Measurements from ENCODE around the gene AOPEP. TPM values are rescaled to one million over a fixed set of nuclear protein-coding genes. Genes with fewer than 3 reads are reported as not detected.
A peak's percentile ranks its signal among the peaks of the same experiment; 100 is the strongest.

Gene AOPEP
- polyA plus RNA-seq, 5 donors = 29.3 to 40.6 (median 37.4) TPM

- no peak for DNase-seq
These were observed 33.5 kb downstream of the AOPEP start for GRCh38 chr9:94760010-94760409.

GRCh38 chr9:94760660-94761059, 34.2 kb downstream of the AOPEP start:
- no peak for DNase-seq

GRCh38 chr9:94761481-94761880, 35.0 kb downstream of the AOPEP start:
- DNase-seq = no peak

- DNase-seq = no peak
These were observed 41.0 kb downstream of the AOPEP start for GRCh38 chr9:94767331-94768072.

- DNase-seq = peak; percentile 9 to 25
These were observed 42.3 kb downstream of the AOPEP start for GRCh38 chr9:94768766-94769165.

GRCh38 chr9:94770334-94770733, 43.8 kb downstream of the AOPEP start:
- no peak for DNase-seq

- DNase-seq = no peak
These were observed 44.6 kb downstream of the AOPEP start for GRCh38 chr9:94771096-94771495.

- no peak for DNase-seq
These were observed 45.6 kb downstream of the AOPEP start for GRCh38 chr9:94772144-94772543.

GRCh38 chr9:94772639-94773303, 46.3 kb downstream of the AOPEP start:
- peak; percentile 61 to 65 for DNase-seq

- no peak for DNase-seq
These were observed 47.2 kb downstream of the AOPEP start for GRCh38 chr9:94773655-94774054.

GRCh38 chr9:94778013-94778412, 51.5 kb downstream of the AOPEP start:
- DNase-seq = peak in 1 of 2 donors; percentile 12

GRCh38 chr9:94779031-94779430, 52.5 kb downstream of the AOPEP start:
- no peak for DNase-seq

- DNase-seq = no peak
These were observed 53.3 kb downstream of the AOPEP start for GRCh38 chr9:94779693-94780290.

GRCh38 chr9:94780516-94780950, 54.0 kb downstream of the AOPEP start:
- no peak for DNase-seq

GRCh38 chr9:94782355-94783101, 56.0 kb downstream of the AOPEP start:
- no peak for DNase-seq

- DNase-seq = peak; percentile 65 to 75
These were observed 56.7 kb downstream of the AOPEP start for GRCh38 chr9:94783102-94783682.

- no peak for DNase-seq
These were observed 57.4 kb downstream of the AOPEP start for GRCh38 chr9:94783928-94784327.

- no peak for DNase-seq
These were observed 59.0 kb downstream of the AOPEP start for GRCh38 chr9:94785215-94786169.

- DNase-seq = no peak
These were observed 60.1 kb downstream of the AOPEP start for GRCh38 chr9:94786586-94786985.

GRCh38 chr9:94787266-94787665, 60.8 kb downstream of the AOPEP start:
- DNase-seq = no peak
